Activated CD8-positive, alpha-beta T cell treated with anti-CD3 and anti-CD28 coated beads, Interleukin-2, amount 10 ng/mL, durations not matched to agents 7 days and 5 days (primary cell): Measurements from ENCODE around the gene ZNF497. TPM values are rescaled to one million over a fixed set of nuclear protein-coding genes. Genes with fewer than 3 reads are reported as not detected.
"Not testable (repeated sequence)": the region's sequence is repeated elsewhere in the genome, so short reads cannot be mapped to it uniquely, and the experiment has no call there.

Source experiments
- ATAC-seq: fragments of 150-1000 bp; cut with Tn5 transposase; one replicate; pipeline ENCODE4 v1.10.0; 2021; ENCODE audit warnings: moderate library complexity
- CTCF ChIA-PET: fragments of 350-600 bp; sonication (Branson Sonifier 250); formaldehyde crosslinking; loops from one replicate; lab custom pipeline; 2021; ENCODE audit warnings: antibody characterized with exemption; lab: Charles Lee
- POLR2A ChIA-PET: fragments of 350-600 bp; sonication (Branson Sonifier 250); formaldehyde crosslinking; loops from one replicate; lab custom pipeline; 2021; ENCODE audit warnings: antibody characterized with exemption; lab: Charles Lee
- DNase-seq: peaks from one replicate; pipeline ENCODE4 v3.0.0-alpha.2; 2020
- H3K27ac Mint-ChIP-seq: one replicate; pipeline ENCODE4 v1.8.0; 2021; ENCODE audit warnings: mild to moderate bottlenecking, mixed read lengths
- H3K27me3 Mint-ChIP-seq: one replicate; pipeline ENCODE4 v1.8.0; 2021; ENCODE audit warnings: low read depth, mixed read lengths
- H3K36me3 Mint-ChIP-seq: one replicate; pipeline ENCODE4 v1.8.0; 2021; ENCODE audit warnings: low read depth, mixed read lengths
- H3K4me1 Mint-ChIP-seq: one replicate; pipeline ENCODE4 v1.8.0; 2021; ENCODE audit warnings: low read depth, mixed read lengths
- H3K4me3 Mint-ChIP-seq: one replicate; pipeline ENCODE4 v1.8.0; 2021; ENCODE audit warnings: mild to moderate bottlenecking, mixed read lengths
- H3K9me3 Mint-ChIP-seq: one replicate; pipeline ENCODE4 v1.8.0; 2022; ENCODE audit warnings: mixed read lengths; ENCODE audit not compliant: insufficient read depth
- total RNA-seq, 2 experiments: library from RNA; stranded (reverse); gene quantifications; one replicate each; pipeline ENCODE4 v1.2.3, GENCODE V29; 2021

ZNF497 gene
- total RNA-seq, 2 experiments from 2014 or later, result 1.5 to 1.7 TPM

GRCh38 chr19:58350871-58351557, 11.5 kb downstream of the ZNF497 start:
- H3K4me3 Mint-ChIP-seq, result no peak overlapping the region
- no peak for DNase-seq
- no peaks in the 10 kb centered on the region for H3K27me3 Mint-ChIP-seq
- H3K36me3 Mint-ChIP-seq, result peaks cover 40% of the 10 kb centered on the region
- H3K4me1 Mint-ChIP-seq, result peaks cover 40% of the 10 kb centered on the region
- ATAC-seq, result no peak
- H3K9me3 Mint-ChIP-seq, result no peaks in the 10 kb centered on the region
- no peak overlapping the region for H3K27ac Mint-ChIP-seq
- ChIA-PET POLR2A (no interaction called here), CTCF (no interaction called here)

- Mint-ChIP-seq H3K9me3 (no peaks in the 10 kb centered on the region), H3K27ac (peak overlapping the region; percentile 34), H3K27me3 (no peaks in the 10 kb centered on the region), H3K36me3 (peaks cover 35% of the 10 kb centered on the region), H3K4me3 (no peak overlapping the region), H3K4me1 (peaks cover 39% of the 10 kb centered on the region)
- DNase-seq (no peak), ATAC-seq (no peak)
- CTCF ChIA-PET, result no interaction called here
- POLR2A ChIA-PET, result interaction anchor here (1.0 kb wide), 1 partner anchor 13 kb away, joined by 3 read pairs; the partner anchor contains the start of gene ZNF497
Observed at GRCh38 chr19:58350001-58350861, 12.3 kb downstream of the ZNF497 start.

GRCh38 chr19:58349590-58349989, 13.0 kb downstream of the ZNF497 start:
- ATAC-seq, result no peak
- Mint-ChIP-seq H3K9me3 (no peaks in the 10 kb centered on the region), H3K4me3 (peak overlapping the region; percentile 22), H3K27me3 (no peaks in the 10 kb centered on the region), H3K4me1 (peaks cover 33% of the 10 kb centered on the region), H3K27ac (peak overlapping the region; percentile 34), H3K36me3 (peaks cover 34% of the 10 kb centered on the region)
- DNase-seq, result no peak
- ChIA-PET CTCF (no interaction called here), POLR2A (interaction anchor here (1.0 kb wide), 1 partner anchor 13 kb away, joined by 3 read pairs; the partner anchor contains the start of gene ZNF497)

- H3K27me3 Mint-ChIP-seq, DNase-seq, H3K9me3 Mint-ChIP-seq: not testable (repeated sequence)
- POLR2A ChIA-PET, result interaction anchor here (0.6 to 3.4 kb wide), 7 partner anchors 8 to 196 kb away, joined by 3 to 25 read pairs (median 3); partner anchors contain the start of genes TRIM28, ZNF274 and ZNF497
- peak; percentile 2 for ATAC-seq
- CTCF ChIA-PET, result interaction anchor here (0.7 to 2.4 kb wide), 6 partner anchors 8 to 171 kb away, joined by 3 to 13 read pairs (median 4); partner anchors contain the start of gene ZBTB45
- peaks cover 31% of the 10 kb centered on the region for H3K4me1 Mint-ChIP-seq
- H3K36me3 Mint-ChIP-seq, result peaks cover 32% of the 10 kb centered on the region
- H3K27ac Mint-ChIP-seq, result peak overlapping the region; percentile 87
- H3K4me3 Mint-ChIP-seq, result peak overlapping the region; percentile 95
Observed at GRCh38 chr19:58348080-58348479, 14.5 kb downstream of the ZNF497 start.

GRCh38 chr19:58346961-58347929, 15.3 kb downstream of the ZNF497 start:
- H3K9me3 Mint-ChIP-seq, result no peaks in the 10 kb centered on the region
- ATAC-seq, result peak; percentile 93
- peak overlapping the region; percentile 87 for H3K27ac Mint-ChIP-seq
- ChIA-PET CTCF (interaction anchor here (0.6 to 2.4 kb wide), 7 partner anchors 9 to 172 kb away, joined by 3 to 13 read pairs (median 4); partner anchors contain the start of gene ZBTB45), POLR2A (interaction anchor here (0.6 to 3.4 kb wide), 13 partner anchors 9 to 197 kb away, joined by 3 to 25 read pairs (median 3); partner anchors contain the start of genes ERVK3-1, TRIM28, ZNF274 and ZNF497)
- peak overlapping the region; percentile 95 for H3K4me3 Mint-ChIP-seq
- H3K27me3 Mint-ChIP-seq, result no peaks in the 10 kb centered on the region
- peaks cover 33% of the 10 kb centered on the region for H3K36me3 Mint-ChIP-seq
- peak; percentile 80 for DNase-seq
- H3K4me1 Mint-ChIP-seq, result peaks cover 31% of the 10 kb centered on the region

- Mint-ChIP-seq H3K27me3 (no peaks in the 10 kb centered on the region), H3K4me1 (peaks cover 32% of the 10 kb centered on the region), H3K27ac (peak overlapping the region; percentile 6), H3K36me3 (peaks cover 25% of the 10 kb centered on the region), H3K9me3 (no peaks in the 10 kb centered on the region), H3K4me3 (peak overlapping the region; percentile 95)
- ATAC-seq (no peak), DNase-seq (no peak)
- CTCF ChIA-PET, result no interaction called here
- POLR2A ChIA-PET, result no interaction called here
Observed at GRCh38 chr19:58345558-58345957, 17.0 kb downstream of the ZNF497 start.

GRCh38 chr19:58338825-58339558, 23.6 kb downstream of the ZNF497 start:
- DNase-seq, result no peak
- ChIA-PET POLR2A (no interaction called here), CTCF (interaction anchor here (1.4 kb wide), 1 partner anchor 16 kb away, joined by 5 read pairs; no protein-coding TSS in a partner anchor)
- Mint-ChIP-seq H3K4me1 (peaks cover 10% of the 10 kb centered on the region), H3K9me3 (no peaks in the 10 kb centered on the region), H3K4me3 (no peak overlapping the region), H3K27me3 (no peaks in the 10 kb centered on the region), H3K36me3 (peaks cover 57% of the 10 kb centered on the region), H3K27ac (no peak overlapping the region)
- no peak for ATAC-seq

- Mint-ChIP-seq H3K36me3 (peaks cover 55% of the 10 kb centered on the region), H3K27ac (no peak overlapping the region), H3K4me3 (no peak overlapping the region), H3K4me1 (peaks cover 10% of the 10 kb centered on the region), H3K9me3 (no peaks in the 10 kb centered on the region), H3K27me3 (no peaks in the 10 kb centered on the region)
- ChIA-PET POLR2A (no interaction called here), CTCF (no interaction called here)
- DNase-seq (no peak), ATAC-seq (no peak)
Observed at GRCh38 chr19:58338336-58338735, 24.2 kb downstream of the ZNF497 start.

GRCh38 chr19:58336820-58337219, 25.7 kb downstream of the ZNF497 start:
- POLR2A ChIA-PET, result no interaction called here
- Mint-ChIP-seq H3K9me3 (no peaks in the 10 kb centered on the region), H3K27me3 (no peaks in the 10 kb centered on the region), H3K27ac (no peak overlapping the region), H3K4me3 (no peak overlapping the region), H3K4me1 (peaks cover 10% of the 10 kb centered on the region), H3K36me3 (peaks cover 49% of the 10 kb centered on the region)
- DNase-seq (no peak), ATAC-seq (no peak)
- CTCF ChIA-PET, result interaction anchor here (1.1 kb wide), 1 partner anchor 72 kb away, joined by 3 read pairs; the partner anchor contains the start of gene ZNF584

GRCh38 chr19:58336216-58336615, 26.3 kb downstream of the ZNF497 start:
- POLR2A ChIA-PET, result no interaction called here
- H3K4me3 Mint-ChIP-seq, result no peak overlapping the region
- H3K4me1 Mint-ChIP-seq, result peaks cover 10% of the 10 kb centered on the region

More at GRCh38 chr19:58336216-58336615, 26.3 kb downstream of the ZNF497 start:
- Mint-ChIP-seq H3K27ac (no peak overlapping the region), H3K27me3 (no peaks in the 10 kb centered on the region), H3K9me3 (no peaks in the 10 kb centered on the region), H3K36me3 (peaks cover 46% of the 10 kb centered on the region)
- CTCF ChIA-PET, result interaction anchor here (1.1 kb wide), 1 partner anchor 72 kb away, joined by 3 read pairs; the partner anchor contains the start of gene ZNF584
- ATAC-seq (no peak), DNase-seq (no peak)
